ENCODE data around the gene VIPR1.

VIPR1 gene

GRCh38 chr3:42581400-42581708 is 78.9 kb downstream of the VIPR1 start:
- DNase-seq, result no peak

GRCh38 chr3:42581709-42582473 is 79.4 kb downstream of the VIPR1 start, which contains the start of gene SEC22C:
Gene SEC22C (minus strand): TSS chr3:42581967. CDS start chr3:42569046, 12,921 bp downstream.
- peak; percentile 87 to 94 for DNase-seq

- no peak for DNase-seq
Measured at GRCh38 chr3:42582474-42583070, 80.1 kb downstream of the VIPR1 start.

Measured in inflammatory macrophage (primary cell).